Brain microvascular endothelial cell (primary cell): ENCODE data around the gene ANKRD49.
"Not testable (repeated sequence)": the region's sequence is repeated elsewhere in the genome, so short reads cannot be mapped to it uniquely, and the experiment has no call there.

Source experiments
- DNase-seq: peaks from one replicate; pipeline ENCODE4 v3.0.0-alpha.2; 2020
- H3K27ac ChIP-seq: fragments of 250-450 bp; sonication (Bioruptor Pico); 2 replicates; pipeline ENCODE4 v1.5.1; 2020; ENCODE audit warnings: mild to moderate bottlenecking, moderate library complexity
- H3K27me3 ChIP-seq: fragments of 250-450 bp; sonication (Bioruptor Pico); replicated peaks from 2 replicates; pipeline ENCODE4 v1.5.1; 2020; ENCODE audit warnings: mild to moderate bottlenecking
- H3K36me3 ChIP-seq: fragments of 250-450 bp; sonication (Bioruptor Pico); replicated peaks from 2 replicates; pipeline ENCODE4 v1.5.1; 2020; ENCODE audit warnings: mild to moderate bottlenecking
- H3K4me3 ChIP-seq: 2 replicates; pipeline ENCODE4 v1.5.1; 2011; ENCODE audit warnings: low read depth, mild to moderate bottlenecking, control low read depth, low read length, moderate library complexity
- in situ Hi-C: cut with HindIII; loops from 2 replicates; pipeline ENCODE4 v1.10.0; 2017; ENCODE audit warnings: low sequenced_read_pairs, low pct_ligation_motif_present
- TF ChIP-seq, protein P1 (sequence below): IDR thresholded peaks from 2 replicates; pipeline ENCODE4 v1.5.1; 2011; ENCODE audit warnings: low read depth, mild to moderate bottlenecking, moderate library complexity, low read length, control low read depth, inconsistent platforms; ENCODE audit errors: missing control alignments

The ANKRD49 gene

DNA sequence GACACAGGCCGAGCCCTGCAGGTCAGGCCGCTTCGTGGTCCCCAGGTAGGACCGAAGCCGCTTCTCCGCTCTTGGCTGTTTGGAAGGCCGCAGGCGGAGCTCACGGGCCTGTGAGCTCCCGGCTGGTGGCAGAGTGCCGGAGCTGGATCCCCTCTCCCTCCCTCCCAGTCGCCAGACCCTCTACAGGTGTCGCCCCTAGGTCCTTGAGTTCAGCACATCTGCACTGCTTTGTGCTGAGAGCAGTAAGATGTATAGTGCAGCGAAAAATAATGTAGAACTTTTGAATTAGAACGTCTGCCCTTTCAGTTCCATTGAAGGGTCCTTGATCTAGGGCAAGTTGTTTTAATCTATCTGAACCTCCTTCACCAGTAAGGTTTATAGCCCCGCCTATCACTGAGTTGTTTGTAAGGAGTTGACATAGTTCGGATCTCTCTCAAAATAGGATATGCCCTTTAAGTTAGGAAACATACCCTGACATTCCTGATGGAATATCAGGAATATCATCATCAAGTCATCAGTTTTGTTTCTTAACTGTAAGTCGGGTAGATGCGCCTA is 419 bp downstream of the ANKRD49 start:
- peaks cover 12% of the 10 kb centered on the region for H3K36me3 ChIP-seq
- in situ Hi-C loops: no loop called here
- TF ChIP-seq, protein P1, sequence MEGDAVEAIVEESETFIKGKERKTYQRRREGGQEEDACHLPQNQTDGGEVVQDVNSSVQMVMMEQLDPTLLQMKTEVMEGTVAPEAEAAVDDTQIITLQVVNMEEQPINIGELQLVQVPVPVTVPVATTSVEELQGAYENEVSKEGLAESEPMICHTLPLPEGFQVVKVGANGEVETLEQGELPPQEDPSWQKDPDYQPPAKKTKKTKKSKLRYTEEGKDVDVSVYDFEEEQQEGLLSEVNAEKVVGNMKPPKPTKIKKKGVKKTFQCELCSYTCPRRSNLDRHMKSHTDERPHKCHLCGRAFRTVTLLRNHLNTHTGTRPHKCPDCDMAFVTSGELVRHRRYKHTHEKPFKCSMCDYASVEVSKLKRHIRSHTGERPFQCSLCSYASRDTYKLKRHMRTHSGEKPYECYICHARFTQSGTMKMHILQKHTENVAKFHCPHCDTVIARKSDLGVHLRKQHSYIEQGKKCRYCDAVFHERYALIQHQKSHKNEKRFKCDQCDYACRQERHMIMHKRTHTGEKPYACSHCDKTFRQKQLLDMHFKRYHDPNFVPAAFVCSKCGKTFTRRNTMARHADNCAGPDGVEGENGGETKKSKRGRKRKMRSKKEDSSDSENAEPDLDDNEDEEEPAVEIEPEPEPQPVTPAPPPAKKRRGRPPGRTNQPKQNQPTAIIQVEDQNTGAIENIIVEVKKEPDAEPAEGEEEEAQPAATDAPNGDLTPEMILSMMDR: no peak
- no peak for DNase-seq
- H3K27me3 ChIP-seq: no peaks in the 10 kb centered on the region
- peak overlapping the region; percentile 75 for H3K27ac ChIP-seq
- peak overlapping the region; percentile 84 for H3K4me3 ChIP-seq

DNA sequence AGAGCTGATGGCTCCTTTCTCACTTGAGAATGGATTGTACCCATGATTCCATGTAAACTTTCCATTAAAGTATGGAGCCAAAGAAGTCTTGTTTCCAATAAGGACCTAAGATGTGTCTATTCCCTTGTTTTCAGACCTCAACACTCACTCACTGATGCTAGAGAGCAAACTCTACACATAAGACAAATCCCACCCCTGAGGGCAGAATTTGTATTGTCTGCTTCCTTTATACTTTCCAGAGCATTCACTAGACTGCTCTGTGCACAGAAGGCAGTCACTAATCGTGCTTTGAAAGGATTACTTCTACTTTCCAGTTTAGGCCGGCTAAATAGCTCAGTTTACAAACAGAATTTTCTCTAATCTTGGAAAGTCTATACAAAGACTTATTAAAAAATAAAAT is 6.4 kb downstream of the ANKRD49 start:
- in situ Hi-C loops: no loop called here

DNA sequence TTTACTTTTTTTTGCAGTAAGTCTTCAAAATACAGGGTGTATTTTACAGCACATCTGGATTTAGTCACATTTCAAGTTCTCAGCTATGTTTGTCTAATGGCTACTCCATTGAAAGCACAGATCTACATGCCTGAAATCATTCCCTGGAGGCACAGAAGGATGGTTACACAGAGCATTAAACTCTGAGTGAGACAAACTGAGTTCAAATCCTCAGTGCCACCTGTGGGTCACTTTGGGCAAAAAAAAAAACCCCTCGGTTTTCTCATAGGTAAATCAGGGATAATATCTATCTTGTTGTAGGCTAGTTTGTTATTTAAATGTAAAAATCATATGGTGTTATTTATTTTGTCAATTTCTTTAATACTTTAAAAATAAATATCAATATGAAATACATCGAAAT is 7.7 kb downstream of the ANKRD49 start:
- Histone ChIP-seq H3K27me3 (no peaks in the 10 kb centered on the region), H3K27ac (no peak overlapping the region), H3K36me3 (peaks cover 17% of the 10 kb centered on the region), H3K4me3 (no peak overlapping the region)
- TF ChIP-seq, protein P1: no peak
- no peak for DNase-seq
- in situ Hi-C loops: no loop called here

More for the DNA sequence above, 6.4 kb downstream of the ANKRD49 start:
- Histone ChIP-seq H3K36me3 (peaks cover 17% of the 10 kb centered on the region), H3K4me3 (no peak overlapping the region), H3K27ac (no peak overlapping the region), H3K27me3 (no peaks in the 10 kb centered on the region)
- TF ChIP-seq, protein P1: no peak
- no peak for DNase-seq

DNA sequence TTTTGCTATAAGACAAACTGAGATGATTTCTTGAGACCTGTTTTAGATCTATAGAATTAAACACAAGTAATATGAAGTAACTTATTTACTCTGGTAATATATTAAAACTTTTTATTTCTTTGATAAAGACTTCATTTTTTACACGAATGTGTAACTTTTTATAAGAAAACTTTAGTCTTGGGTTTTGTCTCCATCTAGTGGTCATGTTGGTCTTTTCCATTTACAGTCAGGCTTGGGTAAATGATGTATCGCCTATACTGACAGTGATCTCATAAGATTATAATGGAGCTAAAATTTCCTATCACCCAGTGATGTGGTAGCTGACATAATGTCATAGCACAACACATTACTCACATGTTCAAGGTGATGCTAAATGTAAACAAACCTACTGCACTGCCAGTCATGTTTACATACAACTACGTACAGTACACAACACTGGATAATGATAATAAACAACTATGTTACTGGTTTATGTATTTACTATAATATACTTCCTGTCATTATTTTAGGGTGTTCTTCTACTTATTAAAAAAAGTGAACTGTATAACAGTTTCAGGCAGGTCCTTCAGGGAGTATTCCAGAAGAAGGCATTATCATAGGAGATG is 11.0 kb downstream of the ANKRD49 start:
- no peak overlapping the region for H3K4me3 ChIP-seq
- no peak overlapping the region for H3K27ac ChIP-seq
- peak; percentile 61 for DNase-seq
- H3K36me3 ChIP-seq: peaks cover 4% of the 10 kb centered on the region
- H3K27me3 ChIP-seq: no peaks in the 10 kb centered on the region
- in situ Hi-C loops: no loop called here
- TF ChIP-seq, protein P1: peak; percentile 43

DNA sequence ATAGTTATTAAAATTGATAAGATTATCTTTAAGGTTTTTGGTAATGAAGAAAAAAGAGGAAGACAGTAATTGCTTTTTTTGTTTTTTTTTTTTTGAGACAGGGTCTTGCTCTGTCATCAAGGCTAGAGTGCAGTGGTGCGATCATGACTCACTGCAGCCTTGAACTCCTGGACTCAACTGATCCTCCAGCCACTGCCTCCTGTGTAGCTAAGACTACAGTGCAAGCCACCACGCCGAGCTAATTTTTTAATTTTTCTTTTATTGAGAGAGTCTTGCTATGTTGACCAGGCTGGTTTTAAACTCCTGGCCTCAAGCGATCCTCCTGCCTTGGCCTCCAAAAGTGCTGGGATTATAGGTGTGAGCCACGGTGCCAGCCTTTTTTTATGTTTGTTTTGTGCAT is 12.7 kb downstream of the ANKRD49 start:
- not testable (repeated sequence) for H3K36me3 ChIP-seq

DNA sequence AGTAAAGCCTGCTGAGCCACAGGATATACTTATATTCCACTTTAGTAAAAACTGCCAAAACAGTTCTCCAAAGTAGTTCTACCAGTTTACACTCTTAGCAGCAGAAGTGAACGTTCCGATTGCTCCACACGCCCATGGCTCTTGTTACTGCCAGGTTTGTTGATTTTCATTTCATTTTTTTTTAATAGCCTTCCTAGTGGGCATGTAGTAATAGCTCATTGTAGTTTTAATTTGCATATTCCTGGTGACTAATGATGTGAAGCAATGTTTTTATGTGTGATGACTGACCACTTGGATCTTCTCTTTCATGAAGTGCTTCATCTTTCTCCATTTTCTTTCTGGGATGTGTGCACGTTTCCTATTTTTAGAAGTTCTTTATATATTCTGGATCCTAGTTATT is 13.7 kb downstream of the ANKRD49 start:
- Histone ChIP-seq H3K27me3 (no peaks in the 10 kb centered on the region), H3K27ac (no peak overlapping the region), H3K36me3 (no peaks in the 10 kb centered on the region), H3K4me3 (no peak overlapping the region)
- TF ChIP-seq, protein P1: no peak
- no peak for DNase-seq
- in situ Hi-C loops: no loop called here

More for the DNA sequence above, 12.7 kb downstream of the ANKRD49 start:
- in situ Hi-C loops, H3K4me3 ChIP-seq, H3K27ac ChIP-seq, DNase-seq, H3K27me3 ChIP-seq: not testable (repeated sequence)
